HG03103 (cell line): Measurements from ENCODE around the gene MCRIP1.

Experiments used
- ATAC-seq: cut with Tn5 transposase; IDR thresholded peaks from one replicate; pipeline ENCODE4 v1.9.1; 2021; ENCODE audit warnings: low read depth; ENCODE audit not compliant: unreplicated experiment

The MCRIP1 gene

DNA sequence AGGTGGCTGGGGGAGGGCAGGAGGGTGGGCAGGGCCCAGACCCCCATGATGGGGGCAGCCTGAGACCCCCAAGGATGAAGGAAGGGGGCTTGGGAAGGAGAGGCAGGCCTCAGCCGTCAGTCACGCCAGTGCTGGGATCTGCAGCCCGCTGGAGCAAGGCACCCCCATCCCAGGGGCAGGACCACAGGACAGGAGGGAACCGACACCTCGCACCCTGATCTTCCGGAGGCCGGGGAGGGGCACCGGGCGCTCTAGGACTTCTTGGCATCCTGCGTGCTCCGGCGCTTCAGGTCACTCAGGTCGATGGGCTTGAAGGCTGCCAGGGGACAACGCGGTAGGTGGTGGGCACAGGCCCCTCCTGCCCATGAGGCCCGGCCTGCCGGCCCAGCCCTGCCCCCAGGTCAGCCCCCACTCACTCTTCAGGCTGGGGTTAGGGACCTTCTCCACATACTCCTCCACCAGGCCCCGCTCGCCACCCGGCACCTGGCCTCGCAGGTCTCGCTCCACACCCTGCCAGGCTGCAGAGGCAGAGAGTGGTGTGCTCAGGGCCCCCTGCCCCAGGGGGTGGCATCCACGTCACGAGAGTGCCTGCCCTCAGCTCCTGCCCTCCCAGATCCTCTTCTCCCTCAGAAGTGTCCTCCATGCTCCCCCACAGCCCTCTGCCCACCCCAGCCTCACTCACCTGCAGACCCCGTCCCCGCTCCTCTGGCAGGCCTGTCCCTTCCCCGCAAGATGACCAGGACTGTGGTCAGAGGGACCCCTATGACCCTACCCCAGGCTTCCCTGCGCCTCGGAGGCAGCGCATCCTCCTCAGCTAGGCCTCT lies 9.9 kb downstream of the MCRIP1 start:
- ATAC-seq, result no peak

DNA sequence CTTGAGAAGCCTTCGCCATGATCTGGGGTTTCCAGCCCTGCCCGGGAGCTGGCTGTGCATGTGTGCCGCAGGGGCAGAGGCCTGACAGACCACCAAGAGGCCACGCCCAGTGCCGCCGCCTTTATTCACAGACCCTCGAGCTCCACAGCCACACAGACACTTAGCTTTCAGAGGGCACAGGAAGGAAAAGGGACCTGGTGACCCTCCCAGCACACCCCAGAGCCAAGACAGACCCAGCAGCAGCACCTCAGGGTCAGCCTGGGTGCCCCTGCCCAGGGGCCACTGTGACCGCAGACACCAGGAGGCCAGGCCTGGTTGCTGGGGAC lies 10.8 kb downstream of the MCRIP1 start:
- ATAC-seq, result no peak

DNA sequence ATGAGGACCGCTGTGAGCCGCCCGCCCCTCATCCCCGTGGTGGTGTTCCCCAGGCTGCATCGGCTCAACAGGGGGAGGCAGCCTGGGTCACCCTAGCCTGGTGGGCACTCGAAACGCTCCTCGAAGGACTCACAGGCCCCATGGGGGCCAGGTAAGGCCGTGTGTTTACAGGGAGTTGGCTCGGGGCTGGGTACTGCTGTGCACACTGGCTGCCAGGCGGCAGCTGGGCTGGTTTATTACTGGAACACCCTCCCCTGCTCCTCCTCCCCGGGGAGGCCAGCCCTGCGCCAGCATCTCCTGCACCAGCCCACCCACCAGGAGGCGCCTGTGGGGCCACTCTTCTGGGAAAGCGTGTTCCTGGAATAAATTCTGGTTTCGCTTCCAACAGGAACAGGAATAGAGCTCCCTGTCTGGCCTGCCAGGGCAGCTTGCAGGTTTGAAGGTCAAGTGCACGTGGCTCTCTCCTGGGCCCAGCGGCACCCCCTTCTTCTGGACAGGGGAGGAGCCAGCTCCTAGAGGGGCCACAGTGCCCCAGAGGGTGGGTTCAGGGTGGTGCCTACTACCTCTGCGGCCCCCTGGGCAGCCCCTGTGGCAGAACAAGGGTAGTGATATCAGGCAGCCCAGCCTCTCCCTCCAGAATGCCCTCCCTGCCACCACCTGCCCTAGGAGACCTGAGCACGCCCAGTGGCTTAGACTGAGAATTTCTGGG lies 11.3 kb downstream of the MCRIP1 start:
- no peak for ATAC-seq

DNA sequence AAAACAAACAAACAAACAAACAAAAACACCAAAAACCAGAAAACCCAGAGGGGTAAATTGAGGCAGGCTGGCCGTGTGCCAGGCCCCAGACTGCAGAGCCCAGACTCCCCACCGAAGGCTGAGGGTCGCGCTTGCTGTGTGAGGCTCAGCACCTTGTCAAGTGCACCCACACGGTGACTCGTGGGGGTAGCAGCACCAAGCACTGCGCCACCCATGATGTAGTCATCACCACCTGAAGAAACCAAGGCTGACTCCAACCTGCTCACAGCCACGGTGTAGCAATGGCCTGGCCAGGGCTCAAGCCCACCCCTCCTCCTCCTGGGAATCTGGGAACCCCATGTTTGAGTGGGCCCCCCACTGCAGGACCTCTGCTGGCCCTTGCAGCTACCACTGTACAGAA lies 11.9 kb downstream of the MCRIP1 start:
- ATAC-seq, result no peak

DNA sequence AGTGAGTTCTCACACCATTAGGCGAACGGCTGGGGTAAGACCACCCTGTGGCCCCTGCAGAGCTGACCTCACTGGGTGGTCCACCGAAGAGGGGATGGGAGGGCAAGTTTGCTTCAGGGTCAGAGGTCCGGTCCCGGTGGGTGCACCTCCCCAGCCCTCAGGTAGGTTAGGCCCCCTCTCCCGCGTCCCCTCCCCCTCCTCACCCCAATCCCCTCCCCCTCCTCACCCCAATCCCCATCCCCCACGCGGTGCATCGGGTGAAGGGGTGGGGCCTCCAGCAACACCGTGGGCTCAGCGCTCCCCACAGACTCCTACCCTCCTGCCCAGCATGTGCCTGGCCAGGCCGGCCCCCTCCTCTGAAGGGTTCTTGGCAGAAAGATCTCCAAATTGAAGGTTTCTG lies 13.4 kb downstream of the MCRIP1 start:
- no peak for ATAC-seq

DNA sequence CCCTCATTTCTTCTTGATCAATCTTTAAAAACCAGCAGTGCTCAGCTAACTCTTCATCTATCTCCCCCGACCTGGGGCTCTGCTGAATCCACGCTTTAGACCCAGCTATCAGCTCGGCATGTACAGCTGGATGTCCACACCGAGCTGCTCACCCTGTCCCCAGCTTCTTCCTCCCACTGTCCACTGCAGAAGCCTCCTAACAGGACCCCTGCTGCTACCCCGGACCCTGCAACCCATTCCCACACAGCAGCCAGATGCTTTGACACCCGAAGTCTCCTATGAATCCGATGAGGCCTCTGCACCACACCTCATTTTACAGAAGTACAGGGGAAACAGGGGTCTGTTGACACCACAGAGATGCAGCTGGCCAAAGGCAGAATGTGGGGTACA lies 15.3 kb downstream of the MCRIP1 start:
- no peak for ATAC-seq

DNA sequence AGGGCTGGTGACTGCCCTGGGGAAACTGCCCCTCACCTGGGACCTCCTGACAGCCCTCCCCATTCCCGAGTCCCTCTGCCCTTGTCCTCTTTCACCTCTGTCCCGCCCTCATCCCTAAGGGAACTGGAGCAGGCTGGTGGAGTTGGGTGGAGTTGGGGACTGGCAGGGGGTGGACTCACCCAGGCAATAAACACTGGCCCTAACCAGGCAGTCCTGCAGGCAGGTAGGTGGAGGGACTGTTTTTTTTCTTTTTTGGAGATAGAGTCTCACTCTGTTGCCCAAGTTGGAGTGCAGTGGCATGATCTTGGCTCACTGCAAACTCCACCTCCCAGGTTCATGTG lies 17.5 kb downstream of the MCRIP1 start:
- ATAC-seq, result no peak

DNA sequence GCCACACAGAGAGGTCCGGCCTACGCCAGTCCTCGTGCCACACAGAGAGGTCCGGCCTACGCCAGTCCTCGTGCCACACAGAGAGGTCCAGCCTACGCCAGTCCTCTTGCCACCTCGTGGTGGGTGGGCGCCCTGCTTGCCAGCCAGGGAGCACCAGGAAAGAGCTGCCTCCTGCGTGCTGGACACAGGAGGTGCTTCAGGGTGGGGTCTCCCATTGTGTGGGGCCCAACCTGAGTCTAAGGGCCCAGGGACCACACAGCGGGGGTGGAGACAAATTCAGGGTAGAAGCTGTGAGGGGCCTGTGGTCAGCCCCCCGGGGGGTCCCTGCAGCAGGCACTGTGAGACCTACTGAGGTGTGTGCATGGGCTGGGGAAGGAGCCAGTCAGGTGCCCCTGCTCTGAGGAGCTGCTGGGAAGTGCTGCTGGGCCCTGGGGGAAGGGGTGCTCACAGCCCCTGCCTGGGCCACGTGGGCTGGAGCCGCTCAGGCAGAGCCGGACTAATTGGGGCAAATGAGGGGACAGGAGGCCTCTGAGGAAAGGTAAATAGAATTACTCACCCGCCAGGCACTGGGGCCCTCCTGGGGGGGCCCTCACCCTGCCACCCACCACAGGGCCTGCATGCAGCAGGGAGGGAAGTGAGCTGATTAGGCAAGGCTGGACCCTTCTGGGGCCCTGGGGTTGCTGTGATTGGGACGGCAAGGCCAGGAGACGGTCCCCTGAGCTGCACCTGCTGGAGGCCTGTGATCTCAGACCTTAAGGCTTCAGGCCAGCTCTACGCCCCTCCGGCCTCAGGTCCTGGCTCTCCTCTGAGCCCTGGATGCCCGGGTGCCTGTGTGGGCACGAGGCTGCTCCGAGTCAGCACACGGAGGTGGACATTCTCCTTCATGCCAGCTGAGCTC lies 18.1 kb downstream of the MCRIP1 start:
- ATAC-seq, result no peak

DNA sequence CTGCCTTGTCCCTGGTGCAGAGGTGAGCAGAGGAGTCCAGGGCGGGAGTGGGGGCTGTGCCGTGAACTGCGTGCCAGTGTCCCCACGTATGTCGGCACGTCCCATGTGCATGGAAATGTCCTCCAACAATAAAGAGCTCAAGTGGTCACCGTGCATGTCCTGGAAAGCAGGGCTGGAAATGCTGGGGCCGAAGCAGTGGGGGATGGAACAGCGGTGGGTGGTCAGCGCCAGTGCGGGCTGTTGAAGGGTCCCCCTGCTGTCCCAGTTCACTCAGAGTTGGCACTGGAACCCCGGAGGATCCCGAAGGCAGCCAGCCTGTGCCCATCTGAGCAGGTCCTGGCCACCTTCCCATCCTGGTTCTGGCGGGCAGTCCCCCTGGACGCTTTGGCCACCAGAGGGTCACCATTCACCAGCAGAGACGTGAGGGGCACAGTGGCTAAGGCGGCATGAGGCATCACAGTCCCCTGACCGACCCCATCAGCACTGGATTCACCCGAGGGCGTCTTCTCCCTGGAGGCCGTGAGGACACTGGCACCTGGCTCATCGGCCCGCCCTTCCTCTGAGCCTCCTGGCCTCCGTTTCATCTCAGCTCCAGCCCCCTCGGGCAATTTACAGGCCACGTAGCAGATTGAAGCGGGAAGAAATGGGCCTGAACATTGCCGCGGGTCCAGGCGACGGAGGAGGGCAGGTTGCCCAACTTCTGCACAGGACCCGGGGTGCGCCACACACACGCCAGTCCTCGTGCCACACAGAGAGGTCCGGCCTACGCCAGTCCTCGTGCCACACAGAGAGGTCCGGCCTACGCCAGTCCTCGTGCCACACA lies 19.0 kb downstream of the MCRIP1 start:
- no peak for ATAC-seq

DNA sequence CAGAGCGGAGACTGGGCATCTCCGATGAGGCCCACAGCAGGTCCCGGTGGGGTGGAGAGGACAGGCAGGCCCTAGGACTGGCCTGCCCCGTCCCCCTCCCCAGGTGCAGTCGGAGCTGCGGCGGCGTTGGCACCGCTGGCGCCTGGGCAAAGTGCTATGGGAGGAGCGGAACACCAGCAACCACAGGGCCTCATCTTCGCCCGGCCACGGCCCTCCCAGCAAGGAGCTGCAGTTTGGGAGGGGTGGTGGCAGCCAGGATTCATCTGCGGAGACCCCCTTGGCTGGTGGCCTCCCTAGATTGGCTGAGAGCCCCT lies 19.8 kb downstream of the MCRIP1 start:
- ATAC-seq, result no peak

DNA sequence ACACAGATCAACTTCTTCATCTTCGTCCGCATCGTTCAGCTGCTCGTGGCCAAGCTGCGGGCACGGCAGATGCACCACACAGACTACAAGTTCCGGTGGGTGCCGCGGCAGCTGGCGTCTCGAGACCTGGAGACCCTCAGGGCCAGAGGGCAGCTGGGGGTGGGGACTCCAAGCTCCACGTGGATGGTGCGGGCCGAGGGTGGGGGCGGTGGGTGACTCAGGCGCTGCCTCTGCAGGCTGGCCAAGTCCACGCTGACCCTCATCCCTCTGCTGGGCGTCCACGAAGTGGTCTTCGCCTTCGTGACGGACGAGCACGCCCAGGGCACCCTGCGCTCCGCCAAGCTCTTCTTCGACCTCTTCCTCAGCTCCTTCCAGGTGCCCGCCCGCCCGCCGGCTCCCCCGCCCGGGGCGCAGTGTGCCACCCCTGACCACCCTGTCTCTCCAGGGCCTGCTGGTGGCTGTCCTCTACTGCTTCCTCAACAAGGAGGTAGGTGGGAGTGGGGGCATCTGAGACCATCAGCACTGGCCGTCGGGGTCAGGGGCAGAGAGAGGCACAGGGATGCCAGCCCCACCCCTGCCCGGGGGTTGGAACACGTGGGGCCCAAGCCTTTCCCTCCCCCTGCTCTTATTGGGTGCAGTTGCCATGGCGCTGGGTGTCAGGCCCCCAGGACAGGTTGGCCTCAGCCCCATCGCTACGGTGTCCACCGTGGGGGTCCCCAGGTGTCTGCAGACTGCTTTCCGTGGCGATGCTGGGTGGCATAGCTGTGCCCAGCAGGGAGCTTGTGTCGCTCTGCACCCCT lies 20.3 kb downstream of the MCRIP1 start:
- no peak for ATAC-seq

DNA sequence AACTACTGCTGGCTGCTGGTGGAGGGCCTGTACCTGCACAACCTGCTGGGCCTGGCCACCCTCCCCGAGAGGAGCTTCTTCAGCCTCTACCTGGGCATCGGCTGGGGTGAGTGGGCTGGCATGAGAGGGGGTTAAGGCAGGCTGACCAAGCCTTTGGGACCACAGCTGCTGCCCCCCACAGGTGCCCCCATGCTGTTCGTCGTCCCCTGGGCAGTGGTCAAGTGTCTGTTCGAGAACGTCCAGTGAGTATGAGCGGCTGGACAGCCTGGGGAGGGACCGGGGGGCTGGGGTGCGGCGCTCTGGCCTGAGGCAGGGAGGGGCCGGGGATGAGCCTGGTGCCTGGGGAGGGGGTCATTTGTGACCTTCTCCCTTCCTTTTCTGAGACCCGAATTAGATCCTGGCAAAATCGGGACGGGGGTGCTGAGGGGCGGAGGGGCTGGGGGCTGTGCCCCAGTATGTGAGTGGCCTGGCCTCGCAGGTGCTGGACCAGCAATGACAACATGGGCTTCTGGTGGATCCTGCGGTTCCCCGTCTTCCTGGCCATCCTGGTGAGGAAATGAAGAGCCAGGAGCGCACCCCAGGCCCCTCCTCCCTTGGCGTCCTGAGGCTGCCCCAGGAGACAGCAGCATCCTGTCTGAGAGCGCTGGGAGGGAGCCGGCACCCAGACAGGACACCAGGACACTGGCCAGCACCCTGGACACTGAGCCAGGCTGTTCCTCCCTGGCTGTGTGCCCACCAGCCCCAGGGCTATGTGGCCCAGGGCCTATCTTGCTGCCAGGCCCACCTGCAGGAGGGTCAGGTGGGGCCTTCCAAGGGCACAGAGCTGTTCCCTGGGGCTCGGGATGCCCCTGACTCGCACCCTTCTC lies 21.2 kb downstream of the MCRIP1 start:
- ATAC-seq, result no peak

DNA sequence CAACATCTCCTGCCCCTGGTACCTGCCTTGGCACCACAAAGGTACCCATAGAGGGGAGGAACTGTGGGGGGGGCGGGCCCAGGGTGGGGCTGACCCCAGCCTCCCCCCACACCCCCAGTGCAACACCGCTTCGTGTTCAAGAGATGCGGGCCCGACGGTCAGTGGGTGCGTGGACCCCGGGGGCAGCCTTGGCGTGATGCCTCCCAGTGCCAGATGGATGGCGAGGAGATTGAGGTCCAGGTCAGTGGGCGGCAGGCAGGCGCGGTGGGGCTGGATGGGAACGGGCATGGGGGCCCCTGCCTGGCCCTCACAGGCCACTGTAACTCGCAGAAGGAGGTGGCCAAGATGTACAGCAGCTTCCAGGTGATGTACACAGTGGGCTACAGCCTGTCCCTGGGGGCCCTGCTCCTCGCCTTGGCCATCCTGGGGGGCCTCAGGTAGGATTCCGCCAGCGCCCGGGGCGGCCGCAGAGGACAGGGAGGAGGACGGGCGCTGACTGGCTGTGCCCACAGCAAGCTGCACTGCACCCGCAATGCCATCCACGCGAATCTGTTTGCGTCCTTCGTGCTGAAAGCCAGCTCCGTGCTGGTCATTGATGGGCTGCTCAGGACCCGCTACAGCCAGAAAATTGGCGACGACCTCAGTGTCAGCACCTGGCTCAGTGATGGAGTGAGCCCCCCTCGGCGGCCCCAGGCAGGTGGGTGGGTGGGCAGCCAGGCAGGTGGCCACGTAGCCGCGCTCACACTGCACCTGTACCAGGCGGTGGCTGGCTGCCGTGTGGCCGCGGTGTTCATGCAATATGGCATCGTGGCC lies 22.0 kb downstream of the MCRIP1 start:
- no peak for ATAC-seq

DNA sequence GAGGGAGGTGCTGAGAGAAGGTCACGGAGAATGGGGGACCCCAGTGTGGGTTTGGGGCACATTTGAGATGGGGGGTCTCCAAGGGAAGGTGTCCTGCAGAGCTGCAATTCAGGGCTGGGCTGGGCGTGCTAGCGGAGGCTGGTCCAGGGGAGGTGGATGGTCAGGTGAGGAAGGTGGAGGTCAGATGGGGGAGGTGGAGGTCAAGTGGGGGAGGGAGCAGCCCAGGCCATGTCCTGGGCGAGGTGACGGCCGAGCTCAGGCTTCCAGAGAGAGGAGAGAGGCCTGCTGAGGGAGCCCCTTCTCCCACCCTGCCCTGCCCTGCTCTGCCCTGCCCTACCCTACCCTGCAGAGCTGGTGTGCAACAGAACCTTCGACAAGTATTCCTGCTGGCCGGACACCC lies 22.6 kb downstream of the MCRIP1 start:
- ATAC-seq, result no peak

DNA sequence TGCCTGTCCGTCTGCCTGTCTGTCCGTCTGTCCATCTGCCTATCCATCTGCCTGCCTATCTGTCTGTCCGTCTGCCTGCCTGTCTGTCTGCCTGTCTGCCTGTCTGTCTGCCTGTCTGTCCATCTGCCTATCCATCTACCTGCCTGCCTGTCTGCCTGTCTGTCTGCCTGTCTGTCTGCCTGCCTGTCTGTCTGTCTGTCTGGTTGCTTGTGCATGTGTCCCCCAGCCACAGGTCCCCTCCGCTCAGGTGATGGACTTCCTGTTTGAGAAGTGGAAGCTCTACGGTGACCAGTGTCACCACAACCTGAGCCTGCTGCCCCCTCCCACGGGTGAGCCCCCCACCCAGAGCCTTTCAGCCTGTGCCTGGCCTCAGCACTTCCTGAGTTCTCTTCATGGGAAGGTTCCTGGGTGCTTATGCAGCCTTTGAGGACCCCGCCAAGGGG lies 23.5 kb downstream of the MCRIP1 start:
- no peak for ATAC-seq

DNA sequence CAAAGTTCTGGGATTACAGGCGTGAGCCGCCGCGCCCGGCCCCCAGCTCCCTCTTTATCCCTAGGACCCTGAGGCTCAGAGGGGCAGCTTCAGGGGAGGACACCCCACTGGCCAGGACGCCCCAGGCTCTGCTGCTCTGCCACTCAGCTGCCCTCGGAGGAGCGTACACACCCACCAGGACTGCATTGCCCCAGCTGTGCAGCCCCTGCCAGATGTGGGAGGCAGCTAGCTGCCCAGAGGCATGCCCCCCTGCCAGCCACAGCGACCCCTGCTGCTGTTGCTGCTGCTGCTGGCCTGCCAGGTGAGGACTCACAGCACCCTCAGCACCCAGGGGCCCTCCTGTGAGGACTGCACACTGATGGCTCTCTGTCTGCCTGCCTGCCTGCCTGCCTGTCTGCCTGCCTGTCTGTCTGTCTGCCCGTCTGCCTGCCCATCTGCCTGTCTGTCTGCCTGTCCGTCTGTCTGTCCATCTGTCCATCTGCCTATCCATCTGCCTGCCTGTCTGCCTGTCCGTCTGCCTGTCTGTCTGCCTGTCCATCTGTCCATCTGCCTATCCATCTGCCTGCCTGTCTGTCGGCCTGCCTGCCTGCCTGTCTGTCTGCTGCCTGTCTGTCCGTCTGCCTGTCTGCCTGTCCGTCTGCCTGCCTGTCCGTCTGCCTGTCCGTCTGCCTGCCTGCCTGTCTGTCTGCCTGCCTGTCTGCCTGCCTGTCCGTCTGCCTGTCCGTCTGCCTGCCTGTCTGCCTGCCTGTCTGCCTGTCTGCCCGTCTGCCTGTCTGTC lies 24.1 kb downstream of the MCRIP1 start:
- no peak for ATAC-seq

DNA sequence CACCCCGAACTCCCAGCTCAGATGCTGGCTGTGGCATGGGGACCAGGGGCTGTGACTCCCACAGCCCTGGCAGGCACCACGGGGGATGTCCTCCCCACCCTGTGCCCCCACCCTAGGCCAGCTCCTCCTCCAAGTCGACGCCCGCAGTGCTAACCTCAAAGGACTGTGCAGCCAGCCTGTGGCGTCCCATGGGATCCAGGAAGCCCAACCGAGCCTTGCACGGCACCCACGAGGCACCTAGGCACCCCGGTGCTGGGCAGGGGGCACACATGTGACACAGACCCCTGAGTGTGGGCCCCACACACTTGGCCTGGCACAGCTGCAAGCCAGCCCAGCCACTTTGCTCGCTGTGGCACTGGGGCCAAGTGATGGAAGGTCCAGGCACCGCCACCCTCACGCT lies 25.3 kb downstream of the MCRIP1 start:
- no peak for ATAC-seq
